ENCODE data around the gene PAPOLA. TPM values are rescaled to one million over a fixed set of nuclear protein-coding genes. Genes with fewer than 3 reads are reported as not detected.
"Not testable (repeated sequence)": the region's sequence is repeated elsewhere in the genome, so short reads cannot be mapped to it uniquely, and the experiment has no call there.

The PAPOLA gene
- total RNA-seq, 4 donors from 2014 or later, result 111 to 167 (median 134) TPM

DNA sequence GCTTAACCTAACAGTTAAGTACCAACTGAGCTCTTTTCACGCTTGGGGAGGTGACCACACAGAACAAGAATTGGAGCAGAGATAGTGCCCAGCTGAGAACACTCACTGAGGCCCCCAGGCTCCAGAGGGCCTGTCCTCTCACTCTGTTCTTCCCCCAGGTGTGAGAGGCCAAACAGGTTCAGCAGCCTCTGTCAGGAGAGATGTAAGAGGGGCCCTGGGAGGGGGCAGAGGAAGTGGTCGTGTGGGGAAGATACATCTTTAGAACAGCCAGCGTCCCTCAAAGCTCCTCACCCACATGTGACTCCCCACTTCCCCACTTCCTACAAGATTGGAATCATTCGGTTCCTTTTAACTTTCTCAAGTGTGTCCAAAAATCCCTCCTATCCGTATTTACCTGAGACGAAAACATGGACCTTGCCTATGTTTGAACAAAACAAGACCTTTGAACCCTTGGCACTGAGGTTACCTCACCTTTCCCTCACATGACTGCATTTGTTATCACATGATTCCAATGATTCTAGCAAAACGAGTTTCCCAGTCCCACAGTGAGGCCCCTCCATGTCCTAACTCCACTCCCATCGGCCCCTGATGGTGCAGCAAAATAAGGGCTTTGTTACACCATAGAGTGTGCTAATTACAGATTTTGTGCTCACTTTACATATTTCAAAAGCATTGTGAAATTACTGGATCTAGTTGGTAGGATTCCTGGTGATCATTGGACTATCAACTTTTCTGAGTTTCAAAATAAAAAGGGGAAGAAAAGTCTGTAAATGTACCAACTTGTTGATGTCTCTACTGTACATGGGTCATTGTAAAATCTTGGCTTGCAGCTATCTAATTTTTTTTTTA is 40.0 kb upstream of the PAPOLA start:
- TF ChIP-seq, protein P1, sequence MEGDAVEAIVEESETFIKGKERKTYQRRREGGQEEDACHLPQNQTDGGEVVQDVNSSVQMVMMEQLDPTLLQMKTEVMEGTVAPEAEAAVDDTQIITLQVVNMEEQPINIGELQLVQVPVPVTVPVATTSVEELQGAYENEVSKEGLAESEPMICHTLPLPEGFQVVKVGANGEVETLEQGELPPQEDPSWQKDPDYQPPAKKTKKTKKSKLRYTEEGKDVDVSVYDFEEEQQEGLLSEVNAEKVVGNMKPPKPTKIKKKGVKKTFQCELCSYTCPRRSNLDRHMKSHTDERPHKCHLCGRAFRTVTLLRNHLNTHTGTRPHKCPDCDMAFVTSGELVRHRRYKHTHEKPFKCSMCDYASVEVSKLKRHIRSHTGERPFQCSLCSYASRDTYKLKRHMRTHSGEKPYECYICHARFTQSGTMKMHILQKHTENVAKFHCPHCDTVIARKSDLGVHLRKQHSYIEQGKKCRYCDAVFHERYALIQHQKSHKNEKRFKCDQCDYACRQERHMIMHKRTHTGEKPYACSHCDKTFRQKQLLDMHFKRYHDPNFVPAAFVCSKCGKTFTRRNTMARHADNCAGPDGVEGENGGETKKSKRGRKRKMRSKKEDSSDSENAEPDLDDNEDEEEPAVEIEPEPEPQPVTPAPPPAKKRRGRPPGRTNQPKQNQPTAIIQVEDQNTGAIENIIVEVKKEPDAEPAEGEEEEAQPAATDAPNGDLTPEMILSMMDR (IDR thresholded peaks at IDR 0.05), result no peak
- TF ChIP-seq EP300 (IDR thresholded peaks at IDR 0.05) (no peak), POLR2AphosphoS5 (IDR thresholded peaks at IDR 0.05) (no peak), POLR2A (IDR thresholded peaks at IDR 0.05) (no peak)
- 52 to 70% methylated on average over 6 to 7 of the region's 8 CpGs for WGBS, 2 donors (ENCODE audit: low coverage in 1 of 2)
- no peak overlapping the region for H3K27ac ChIP-seq
- no peaks in the 10 kb centered on the region for H3K9me3 ChIP-seq
- no peaks in the 10 kb centered on the region for H3K36me3 ChIP-seq
- ATAC-seq, result no peak
- no peak overlapping the region for H3K4me3 ChIP-seq
- no peaks in the 10 kb centered on the region for H3K27me3 ChIP-seq
- no peaks in the 10 kb centered on the region for H3K4me1 ChIP-seq

DNA sequence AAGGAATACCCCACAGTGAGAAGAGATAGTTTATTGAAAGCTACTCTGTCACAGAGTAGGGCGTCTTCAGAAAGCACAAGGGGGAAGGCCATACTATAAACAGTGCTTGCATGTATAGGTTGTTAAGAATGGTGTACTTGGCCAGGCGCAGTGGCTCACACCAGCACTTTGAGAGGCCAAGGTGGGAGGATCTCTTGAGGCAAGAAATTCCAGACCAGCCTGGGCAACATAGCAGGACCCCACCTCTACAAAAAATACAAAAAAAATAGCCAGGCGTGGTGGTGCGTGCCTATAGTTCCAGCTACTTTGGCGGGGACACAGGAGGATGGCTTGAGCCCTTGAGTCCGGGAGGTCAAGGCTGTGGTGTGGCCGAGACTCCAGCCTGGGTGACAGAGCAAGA is 38.0 kb upstream of the PAPOLA start:
- Histone ChIP-seq H3K27me3 (no peaks in the 10 kb centered on the region), H3K9me3 (no peaks in the 10 kb centered on the region), H3K27ac (no peak overlapping the region), H3K4me3 (no peak overlapping the region), H3K36me3 (no peaks in the 10 kb centered on the region), H3K4me1 (no peaks in the 10 kb centered on the region)
- no peak for TF ChIP-seq POLR2AphosphoS5 (IDR thresholded peaks at IDR 0.05)
- no peak for TF ChIP-seq POLR2A (IDR thresholded peaks at IDR 0.05)
- TF ChIP-seq EP300 (IDR thresholded peaks at IDR 0.05), result no peak
- TF ChIP-seq, protein P1 (IDR thresholded peaks at IDR 0.05), result no peak
- no peak for ATAC-seq
- WGBS, 2 donors (ENCODE audit: low coverage in 1 of 2), result 72 to 100% methylated on average over 2 to 3 of the region's 7 CpGs

DNA sequence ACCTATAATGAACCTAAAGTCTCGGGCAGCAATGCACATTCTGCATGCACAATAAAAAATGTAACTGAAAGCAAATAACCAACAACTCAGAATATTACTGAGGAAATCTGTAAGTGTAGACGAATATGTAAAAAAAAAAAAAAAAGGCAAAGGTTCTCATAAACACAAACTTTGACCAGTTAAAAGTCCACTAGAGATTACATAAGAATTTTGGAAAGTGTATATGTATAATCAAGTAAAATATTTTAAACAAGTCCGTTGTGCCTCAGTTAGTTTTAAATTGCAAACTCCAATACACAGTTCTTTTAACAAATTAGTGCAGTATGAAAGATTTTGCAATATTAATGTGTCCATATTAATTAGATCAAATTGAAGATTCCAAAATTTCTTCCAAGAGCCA is 35.3 kb upstream of the PAPOLA start:
- H3K4me3 ChIP-seq, result no peak overlapping the region
- 59 to 85% methylated on average over 2 to 3 of the region's 3 CpGs for WGBS, 2 donors (ENCODE audit: low coverage in 1 of 2)
- H3K4me1 ChIP-seq, result no peaks in the 10 kb centered on the region
- TF ChIP-seq EP300 (IDR thresholded peaks at IDR 0.05), result no peak
- no peak for TF ChIP-seq POLR2A (IDR thresholded peaks at IDR 0.05)
- no peak for TF ChIP-seq POLR2AphosphoS5 (IDR thresholded peaks at IDR 0.05)
- TF ChIP-seq, protein P1 (IDR thresholded peaks at IDR 0.05), result no peak
- no peaks in the 10 kb centered on the region for H3K9me3 ChIP-seq
- H3K36me3 ChIP-seq, result no peaks in the 10 kb centered on the region
- peaks cover 6% of the 10 kb centered on the region for H3K27me3 ChIP-seq
- H3K27ac ChIP-seq, result no peak overlapping the region
- no peak for ATAC-seq

DNA sequence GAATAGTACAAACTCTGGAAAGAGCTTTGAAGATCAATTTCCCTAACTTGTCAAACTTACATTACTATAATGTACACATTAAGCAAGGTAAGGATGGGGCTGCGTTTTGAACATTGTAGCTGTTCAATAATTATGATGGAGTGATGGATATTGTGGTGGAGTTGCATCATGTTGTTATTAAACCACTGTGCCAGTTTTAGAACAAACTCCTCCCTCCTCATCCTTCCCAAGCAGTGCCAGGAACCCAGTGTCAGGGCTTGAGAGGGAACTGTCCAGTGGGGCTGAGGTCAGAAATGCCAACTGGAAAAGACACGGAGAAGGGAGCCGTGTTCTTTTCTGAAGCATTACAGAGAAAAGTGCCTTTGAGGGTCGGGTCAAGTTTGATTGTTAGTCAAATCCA is 31.9 kb upstream of the PAPOLA start:
- TF ChIP-seq POLR2AphosphoS5 (IDR thresholded peaks at IDR 0.05) (no peak), EP300 (IDR thresholded peaks at IDR 0.05) (no peak), POLR2A (IDR thresholded peaks at IDR 0.05) (no peak)
- TF ChIP-seq, protein P1 (IDR thresholded peaks at IDR 0.05), result no peak
- H3K4me1 ChIP-seq, result no peaks in the 10 kb centered on the region
- no peak for ATAC-seq

DNA sequence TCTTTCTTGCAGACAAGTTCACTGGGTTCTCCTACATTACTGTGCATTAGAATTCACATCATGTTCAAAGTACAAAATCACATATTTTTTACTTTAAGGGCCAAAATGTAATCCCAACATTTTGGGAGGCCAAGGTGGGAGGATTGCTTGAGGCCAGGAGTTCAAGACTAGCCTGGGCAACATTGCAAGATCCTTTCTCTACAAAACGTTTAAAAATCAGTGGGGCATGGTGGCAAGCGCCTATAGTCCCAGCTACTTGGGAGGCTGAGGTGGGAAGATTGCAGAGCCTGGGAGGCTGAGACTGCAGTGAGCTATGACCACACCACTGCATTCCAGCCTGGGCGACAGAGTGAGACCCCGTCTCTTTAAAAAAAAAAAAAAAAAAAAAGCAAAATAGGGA is 31.2 kb upstream of the PAPOLA start:
- not testable (repeated sequence) for H3K9me3 ChIP-seq, H3K27ac ChIP-seq, H3K4me3 ChIP-seq, H3K4me1 ChIP-seq, H3K36me3 ChIP-seq, ATAC-seq, H3K27me3 ChIP-seq
- WGBS, 2 donors (ENCODE audit: low coverage in 1 of 2), result 94 to 100% methylated on average over 1 to 4 of the region's 4 CpGs

More for the DNA sequence above, 31.9 kb upstream of the PAPOLA start:
- Histone ChIP-seq H3K36me3 (no peaks in the 10 kb centered on the region), H3K9me3 (no peaks in the 10 kb centered on the region), H3K27ac (no peak overlapping the region), H3K4me3 (no peak overlapping the region), H3K27me3 (peaks cover 6% of the 10 kb centered on the region)
- 33 to 36% methylated on average over 4 of the region's 4 CpGs for WGBS, 2 donors (ENCODE audit: low coverage in 1 of 2)

All from gastroesophageal sphincter (tissue), 4 donors.